ENCODE measurements around the gene ILDR1. TPM values are rescaled to one million over a fixed set of nuclear protein-coding genes. Genes with fewer than 3 reads are reported as not detected.
A peak's percentile ranks its signal among the peaks of the same experiment; 100 is the strongest.

Gene ILDR1
- polyA plus RNA-seq, 2 donors, result 1.9 to 2.6 TPM

DNA sequence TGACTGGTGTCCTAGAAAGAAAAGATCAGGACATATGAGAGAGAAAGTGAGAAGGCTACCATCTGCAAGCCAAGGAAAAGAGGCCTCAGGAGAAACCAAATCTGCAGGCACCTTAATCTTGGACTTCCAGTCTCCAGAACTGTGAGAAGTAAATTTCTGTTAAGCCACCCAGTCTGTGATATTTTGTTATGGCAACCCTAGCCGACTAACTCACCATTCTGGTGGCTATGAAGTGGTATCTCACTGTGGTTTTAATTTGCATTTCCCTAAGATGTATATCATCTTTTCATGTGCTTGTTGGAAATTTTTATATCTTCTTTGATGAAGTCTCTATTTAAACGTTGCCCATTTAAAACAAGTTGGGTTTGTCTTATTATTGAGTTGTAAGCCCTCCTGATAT lies 40.6 kb downstream of the ILDR1 start:
- no peaks in the 10 kb centered on the region for H3K27me3 ChIP-seq (ENCODE audit: control insufficient read depth in 1 of 2, insufficient read depth in 2 of 2, low read length in 2 of 2)
- no peak overlapping the region for H3K4me3 ChIP-seq (ENCODE audit: low read depth in 1 of 2, low read length in 2 of 2)
- WGBS, 2 donors, result 72 to 73% methylated on average over 2 of the region's 2 CpGs
- no peaks in the 10 kb centered on the region for H3K9me3 ChIP-seq (ENCODE audit: control insufficient read depth in 2 of 2, insufficient read depth in 1 of 2, low read depth in 1 of 2, low read length in 1 of 2)
- no peaks in the 10 kb centered on the region for H3K36me3 ChIP-seq (ENCODE audit: control insufficient read depth in 2 of 2, insufficient read depth in 2 of 2, low read length in 1 of 2)
- no peak overlapping the region for H3K27ac ChIP-seq (ENCODE audit: low read depth in 2 of 2, low read length in 1 of 2)
- no peaks in the 10 kb centered on the region for H3K4me1 ChIP-seq (ENCODE audit: control insufficient read depth in 2 of 2, insufficient read depth in 2 of 2, low read length in 1 of 2)

GRCh38 chr3:121980450-121980796 lies 41.6 kb downstream of the ILDR1 start:
- no peaks in the 10 kb centered on the region for H3K36me3 ChIP-seq (ENCODE audit: control insufficient read depth in 2 of 2, insufficient read depth in 2 of 2, low read length in 1 of 2)
- H3K4me3 ChIP-seq (ENCODE audit: low read depth in 1 of 2, low read length in 2 of 2), result no peak overlapping the region
- 73 to 77% methylated on average over 5 of the region's 5 CpGs for WGBS, 2 donors
- H3K27ac ChIP-seq (ENCODE audit: low read depth in 2 of 2, low read length in 1 of 2), result peak overlapping the region; percentile 62 to 63
- H3K27me3 ChIP-seq (ENCODE audit: control insufficient read depth in 1 of 2, insufficient read depth in 2 of 2, low read length in 2 of 2), result no peaks in the 10 kb centered on the region
- H3K9me3 ChIP-seq (ENCODE audit: control insufficient read depth in 2 of 2, insufficient read depth in 1 of 2, low read depth in 1 of 2, low read length in 1 of 2), result no peaks in the 10 kb centered on the region
- no peaks in the 10 kb centered on the region for H3K4me1 ChIP-seq (ENCODE audit: control insufficient read depth in 2 of 2, insufficient read depth in 2 of 2, low read length in 1 of 2)

- Histone ChIP-seq H3K27me3 (ENCODE audit: control insufficient read depth in 1 of 2, insufficient read depth in 2 of 2, low read length in 2 of 2) (no peaks in the 10 kb centered on the region), H3K9me3 (ENCODE audit: control insufficient read depth in 2 of 2, insufficient read depth in 1 of 2, low read depth in 1 of 2, low read length in 1 of 2) (no peaks in the 10 kb centered on the region), H3K36me3 (ENCODE audit: control insufficient read depth in 2 of 2, insufficient read depth in 2 of 2, low read length in 1 of 2) (no peaks in the 10 kb centered on the region), H3K4me1 (ENCODE audit: control insufficient read depth in 2 of 2, insufficient read depth in 2 of 2, low read length in 1 of 2) (no peaks in the 10 kb centered on the region), H3K27ac (ENCODE audit: low read depth in 2 of 2, low read length in 1 of 2) (peak overlapping the region in 1 of 2 donors; percentile 33), H3K4me3 (ENCODE audit: low read depth in 1 of 2, low read length in 2 of 2) (no peak overlapping the region)
These were observed 42.2 kb downstream of the ILDR1 start for GRCh38 chr3:121979734-121980449.

- H3K36me3 ChIP-seq (ENCODE audit: control insufficient read depth in 2 of 2, insufficient read depth in 2 of 2, low read length in 1 of 2), result no peaks in the 10 kb centered on the region
- H3K27me3 ChIP-seq (ENCODE audit: control insufficient read depth in 1 of 2, insufficient read depth in 2 of 2, low read length in 2 of 2), result no peaks in the 10 kb centered on the region
- no peaks in the 10 kb centered on the region for H3K9me3 ChIP-seq (ENCODE audit: control insufficient read depth in 2 of 2, insufficient read depth in 1 of 2, low read depth in 1 of 2, low read length in 1 of 2)
- no peak overlapping the region for H3K4me3 ChIP-seq (ENCODE audit: low read depth in 1 of 2, low read length in 2 of 2)
- WGBS, 2 donors, result 66 to 72% methylated on average over 2 of the region's 2 CpGs
- H3K4me1 ChIP-seq (ENCODE audit: control insufficient read depth in 2 of 2, insufficient read depth in 2 of 2, low read length in 1 of 2), result no peaks in the 10 kb centered on the region
- peak overlapping the region; percentile 33 to 65 for H3K27ac ChIP-seq (ENCODE audit: low read depth in 2 of 2, low read length in 1 of 2)
These were observed 42.8 kb downstream of the ILDR1 start for GRCh38 chr3:121979246-121979645.

DNA sequence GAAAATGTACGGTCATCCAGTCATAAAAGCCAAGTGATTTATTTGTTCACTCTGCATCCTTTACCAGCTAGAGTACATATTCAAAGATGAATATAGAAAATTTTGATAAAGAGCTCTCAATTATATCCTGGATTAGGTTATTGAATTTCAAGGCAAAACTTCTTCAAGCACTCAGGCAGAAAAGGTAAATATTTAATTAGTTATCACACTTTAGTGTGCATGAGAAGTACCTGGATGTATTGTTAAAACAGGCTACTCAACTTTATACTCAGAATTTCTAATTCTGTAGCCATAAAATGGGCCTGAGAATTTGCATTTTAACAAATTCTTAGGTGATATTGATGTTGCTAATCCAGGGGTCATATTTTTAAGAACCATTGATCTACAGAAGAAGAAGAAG lies 45.3 kb downstream of the ILDR1 start:
- Histone ChIP-seq H3K4me1 (ENCODE audit: control insufficient read depth in 2 of 2, insufficient read depth in 2 of 2, low read length in 1 of 2) (no peaks in the 10 kb centered on the region), H3K36me3 (ENCODE audit: control insufficient read depth in 2 of 2, insufficient read depth in 2 of 2, low read length in 1 of 2) (no peaks in the 10 kb centered on the region), H3K4me3 (ENCODE audit: low read depth in 1 of 2, low read length in 2 of 2) (no peak overlapping the region), H3K27ac (ENCODE audit: low read depth in 2 of 2, low read length in 1 of 2) (no peak overlapping the region), H3K9me3 (ENCODE audit: control insufficient read depth in 2 of 2, insufficient read depth in 1 of 2, low read depth in 1 of 2, low read length in 1 of 2) (no peaks in the 10 kb centered on the region), H3K27me3 (ENCODE audit: control insufficient read depth in 1 of 2, insufficient read depth in 2 of 2, low read length in 2 of 2) (no peaks in the 10 kb centered on the region)
- 73 to 90% methylated on average over 1 of the region's 1 CpG for WGBS, 2 donors

GRCh38 chr3:121975702-121976302 lies 46.2 kb downstream of the ILDR1 start:
- H3K27ac ChIP-seq (ENCODE audit: low read depth in 2 of 2, low read length in 1 of 2), result no peak overlapping the region
- no peaks in the 10 kb centered on the region for H3K4me1 ChIP-seq (ENCODE audit: control insufficient read depth in 2 of 2, insufficient read depth in 2 of 2, low read length in 1 of 2)
- no peaks in the 10 kb centered on the region for H3K36me3 ChIP-seq (ENCODE audit: control insufficient read depth in 2 of 2, insufficient read depth in 2 of 2, low read length in 1 of 2)
- WGBS, 2 donors, result 80 to 88% methylated on average over 1 of the region's 1 CpG
- H3K27me3 ChIP-seq (ENCODE audit: control insufficient read depth in 1 of 2, insufficient read depth in 2 of 2, low read length in 2 of 2), result no peaks in the 10 kb centered on the region
- H3K9me3 ChIP-seq (ENCODE audit: control insufficient read depth in 2 of 2, insufficient read depth in 1 of 2, low read depth in 1 of 2, low read length in 1 of 2), result no peaks in the 10 kb centered on the region
- no peak overlapping the region for H3K4me3 ChIP-seq (ENCODE audit: low read depth in 1 of 2, low read length in 2 of 2)

DNA sequence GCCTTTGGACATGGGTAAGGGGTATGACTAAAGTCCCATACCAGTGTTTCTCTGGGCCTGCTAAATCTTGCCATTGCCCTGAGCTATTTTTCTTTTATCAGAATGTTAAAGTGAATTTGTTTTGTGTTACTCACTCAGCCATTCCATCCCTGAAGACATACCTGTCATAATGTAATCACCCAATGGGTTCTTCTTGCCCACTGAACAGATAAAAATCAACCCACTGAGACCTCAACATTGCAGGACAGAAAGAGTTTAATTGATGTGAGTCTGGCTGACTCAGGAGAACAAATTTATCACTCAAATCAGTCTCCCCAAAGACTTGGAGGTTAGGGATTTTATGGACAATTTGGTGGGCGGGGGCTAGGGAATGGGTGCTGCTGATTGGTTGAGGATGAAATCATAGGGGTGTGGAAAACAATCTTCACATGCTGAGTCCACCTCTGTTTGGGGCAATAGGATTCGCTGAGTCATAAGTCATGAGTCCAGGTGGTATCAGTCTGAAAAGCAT lies 47.4 kb downstream of the ILDR1 start:
- WGBS, 2 donors, result 88% methylated on average over 2 of the region's 2 CpGs

GRCh38 chr3:121970047-121970446 lies 52.0 kb downstream of the ILDR1 start:
- no peaks in the 10 kb centered on the region for H3K27me3 ChIP-seq (ENCODE audit: control insufficient read depth in 1 of 2, insufficient read depth in 2 of 2, low read length in 2 of 2)
- 66 to 72% methylated on average over 1 of the region's 1 CpG for WGBS, 2 donors

More for the DNA sequence above, 47.4 kb downstream of the ILDR1 start:
- no peaks in the 10 kb centered on the region for H3K9me3 ChIP-seq (ENCODE audit: control insufficient read depth in 2 of 2, insufficient read depth in 1 of 2, low read depth in 1 of 2, low read length in 1 of 2)
- no peak overlapping the region for H3K27ac ChIP-seq (ENCODE audit: low read depth in 2 of 2, low read length in 1 of 2)
- no peaks in the 10 kb centered on the region for H3K27me3 ChIP-seq (ENCODE audit: control insufficient read depth in 1 of 2, insufficient read depth in 2 of 2, low read length in 2 of 2)
- no peak overlapping the region for H3K4me3 ChIP-seq (ENCODE audit: low read depth in 1 of 2, low read length in 2 of 2)
- H3K36me3 ChIP-seq (ENCODE audit: control insufficient read depth in 2 of 2, insufficient read depth in 2 of 2, low read length in 1 of 2), result no peaks in the 10 kb centered on the region
- H3K4me1 ChIP-seq (ENCODE audit: control insufficient read depth in 2 of 2, insufficient read depth in 2 of 2, low read length in 1 of 2), result no peaks in the 10 kb centered on the region

DNA sequence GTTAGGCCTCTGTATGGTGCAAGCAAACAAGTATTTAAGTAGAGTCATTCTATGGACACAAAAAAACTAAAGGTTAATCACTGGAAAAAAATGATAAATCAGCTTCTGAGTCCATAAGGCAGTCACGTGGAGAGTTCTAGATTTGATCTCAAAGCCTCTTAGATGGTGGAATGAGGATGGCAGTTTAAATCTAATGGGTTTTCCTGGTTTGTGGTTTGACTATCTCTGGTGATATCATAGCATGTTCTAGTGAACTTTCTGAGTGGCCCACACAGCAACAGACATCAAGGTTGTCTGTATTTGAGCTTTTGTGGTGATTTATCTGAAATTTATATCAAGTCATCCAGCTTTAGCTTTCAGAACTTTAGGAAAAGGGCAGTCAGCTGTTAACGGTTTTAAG lies 52.4 kb downstream of the ILDR1 start:
- Histone ChIP-seq H3K4me3 (ENCODE audit: low read depth in 1 of 2, low read length in 2 of 2) (no peak overlapping the region), H3K36me3 (ENCODE audit: control insufficient read depth in 2 of 2, insufficient read depth in 2 of 2, low read length in 1 of 2) (no peaks in the 10 kb centered on the region), H3K27ac (ENCODE audit: low read depth in 2 of 2, low read length in 1 of 2) (no peak overlapping the region), H3K4me1 (ENCODE audit: control insufficient read depth in 2 of 2, insufficient read depth in 2 of 2, low read length in 1 of 2) (no peaks in the 10 kb centered on the region), H3K9me3 (ENCODE audit: control insufficient read depth in 2 of 2, insufficient read depth in 1 of 2, low read depth in 1 of 2, low read length in 1 of 2) (no peaks in the 10 kb centered on the region), H3K27me3 (ENCODE audit: control insufficient read depth in 1 of 2, insufficient read depth in 2 of 2, low read length in 2 of 2) (no peaks in the 10 kb centered on the region)
- WGBS, 2 donors, result 79 to 87% methylated on average over 2 of the region's 2 CpGs

More at GRCh38 chr3:121970047-121970446, 52.0 kb downstream of the ILDR1 start:
- H3K36me3 ChIP-seq (ENCODE audit: control insufficient read depth in 2 of 2, insufficient read depth in 2 of 2, low read length in 1 of 2), result no peaks in the 10 kb centered on the region
- no peaks in the 10 kb centered on the region for H3K9me3 ChIP-seq (ENCODE audit: control insufficient read depth in 2 of 2, insufficient read depth in 1 of 2, low read depth in 1 of 2, low read length in 1 of 2)
- H3K27ac ChIP-seq (ENCODE audit: low read depth in 2 of 2, low read length in 1 of 2), result no peak overlapping the region
- H3K4me1 ChIP-seq (ENCODE audit: control insufficient read depth in 2 of 2, insufficient read depth in 2 of 2, low read length in 1 of 2), result no peaks in the 10 kb centered on the region
- H3K4me3 ChIP-seq (ENCODE audit: low read depth in 1 of 2, low read length in 2 of 2), result no peak overlapping the region

- H3K4me3 ChIP-seq (ENCODE audit: low read depth in 1 of 2, low read length in 2 of 2), result no peak overlapping the region
- WGBS, 2 donors, result 51 to 85% methylated on average over 1 of the region's 1 CpG
- no peak overlapping the region for H3K27ac ChIP-seq (ENCODE audit: low read depth in 2 of 2, low read length in 1 of 2)
- H3K9me3 ChIP-seq (ENCODE audit: control insufficient read depth in 2 of 2, insufficient read depth in 1 of 2, low read depth in 1 of 2, low read length in 1 of 2), result no peaks in the 10 kb centered on the region
- H3K36me3 ChIP-seq (ENCODE audit: control insufficient read depth in 2 of 2, insufficient read depth in 2 of 2, low read length in 1 of 2), result no peaks in the 10 kb centered on the region
- H3K27me3 ChIP-seq (ENCODE audit: control insufficient read depth in 1 of 2, insufficient read depth in 2 of 2, low read length in 2 of 2), result no peaks in the 10 kb centered on the region
- H3K4me1 ChIP-seq (ENCODE audit: control insufficient read depth in 2 of 2, insufficient read depth in 2 of 2, low read length in 1 of 2), result no peaks in the 10 kb centered on the region
These were observed 58.4 kb downstream of the ILDR1 start for GRCh38 chr3:121963608-121964007.

Data from esophagus (tissue), 2 donors.